SK-N-SH treated with all-trans-retinoic acid at 6 μM for 48 hours (cell line): ENCODE results near the gene CHID1.

Source experiments
- ATAC-seq: fragments of 200-7000 bp; cut with Tn5 transposase; 3 replicates; pipeline ENCODE4 v1.9.1; 2020; ENCODE audit warnings: mild to moderate bottlenecking, moderate library complexity
- ARNTL ChIP-seq: fragments of 450-650 bp; formaldehyde crosslinking; IDR thresholded peaks from 2 replicates; pipeline ENCODE4 v1.5.0; 2020; ENCODE audit warnings: low read depth, mild to moderate bottlenecking, moderate library complexity, borderline replicate concordance
- BACH2 ChIP-seq: fragments of 250-450 bp; sonication (Bioruptor Pico); IDR thresholded peaks from 2 replicates; pipeline ENCODE4 v1.9.0; 2021; ENCODE audit warnings: mild to moderate bottlenecking, borderline replicate concordance
- CREB5 ChIP-seq: fragments of 250-450 bp; sonication (Bioruptor Pico); IDR thresholded peaks from 2 replicates; pipeline ENCODE4 v1.5.1; 2020; ENCODE audit warnings: low read depth, mild to moderate bottlenecking, moderate library complexity
- CSDC2 ChIP-seq: fragments of 250-450 bp; sonication (Bioruptor Pico); IDR thresholded peaks from 2 replicates; pipeline ENCODE4 v1.5.0; 2020; ENCODE audit warnings: mild to moderate bottlenecking, moderate library complexity
- ESRRG ChIP-seq: fragments of 250-450 bp; sonication (Bioruptor Pico); IDR thresholded peaks from 2 replicates; pipeline ENCODE4 v1.6.1; 2021; ENCODE audit warnings: mild to moderate bottlenecking
- GLIS3 ChIP-seq: fragments of 250-450 bp; sonication (Bioruptor Pico); IDR thresholded peaks from 2 replicates; pipeline ENCODE4 v1.5.0; 2020; ENCODE audit warnings: mild to moderate bottlenecking, moderate library complexity
- ISL1 ChIP-seq: fragments of 250-450 bp; sonication (Bioruptor Pico); IDR thresholded peaks from 2 replicates; pipeline ENCODE4 v2.1.2; 2022; ENCODE audit warnings: mild to moderate bottlenecking, moderate library complexity
- OSR1 ChIP-seq: fragments of 250-450 bp; sonication (Bioruptor Pico); IDR thresholded peaks from 2 replicates; pipeline ENCODE4 v1.8.0; 2022; ENCODE audit warnings: moderate library complexity, mild to moderate bottlenecking, inconsistent platforms
- PATZ1 ChIP-seq: fragments of 250-450 bp; sonication (Bioruptor Pico); IDR thresholded peaks from 2 replicates; pipeline ENCODE4 v1.8.0; 2020; ENCODE audit warnings: mild to moderate bottlenecking, moderate library complexity, borderline replicate concordance
- POU6F1 ChIP-seq: fragments of 250-450 bp; sonication (Bioruptor Pico); IDR thresholded peaks from 2 replicates; pipeline ENCODE4 v1.8.0; 2021; ENCODE audit warnings: low read depth, mild to moderate bottlenecking, moderate library complexity, borderline replicate concordance
- PPARA ChIP-seq: fragments of 250-450 bp; sonication (Bioruptor Pico); IDR thresholded peaks from 2 replicates; pipeline ENCODE4 v1.5.0; 2020; ENCODE audit warnings: mild to moderate bottlenecking, borderline replicate concordance
- RARB ChIP-seq: fragments of 250-450 bp; sonication (Bioruptor Pico); IDR thresholded peaks from 2 replicates; pipeline ENCODE4 v1.8.0; 2021; ENCODE audit warnings: mild to moderate bottlenecking, moderate library complexity
- SNAI2 ChIP-seq: fragments of 250-450 bp; sonication (Bioruptor Pico); IDR thresholded peaks from 2 replicates; pipeline ENCODE4 v1.5.0; 2020; ENCODE audit warnings: mild to moderate bottlenecking, moderate library complexity
- TCF4 ChIP-seq: fragments of 250-450 bp; sonication (Bioruptor Pico); IDR thresholded peaks from 2 replicates; pipeline ENCODE4 v1.8.0; 2021; ENCODE audit warnings: mild to moderate bottlenecking, moderate library complexity, borderline replicate concordance
- TOX ChIP-seq: fragments of 250-450 bp; sonication (Bioruptor Pico); IDR thresholded peaks from 2 replicates; pipeline ENCODE4 v1.8.0; 2021; ENCODE audit warnings: mild to moderate bottlenecking, moderate library complexity, borderline replicate concordance
- TSHZ2 ChIP-seq: fragments of 250-450 bp; sonication (Bioruptor Pico); IDR thresholded peaks from 2 replicates; pipeline ENCODE4 v1.5.0; 2020; ENCODE audit warnings: mild to moderate bottlenecking, moderate library complexity
- ZC3H10 ChIP-seq: fragments of 250-450 bp; sonication (Bioruptor Pico); IDR thresholded peaks from 2 replicates; pipeline ENCODE4 v1.5.1; 2021; ENCODE audit warnings: mild to moderate bottlenecking, moderate library complexity
- ZFP3 ChIP-seq: fragments of 250-450 bp; sonication (Bioruptor Pico); IDR thresholded peaks from 2 replicates; pipeline ENCODE4 v1.5.0; 2020; ENCODE audit warnings: mild to moderate bottlenecking, moderate library complexity
- ZFP30 ChIP-seq: fragments of 450-650 bp; formaldehyde crosslinking; IDR thresholded peaks from 2 replicates; pipeline ENCODE4 v1.5.0; 2022; ENCODE audit warnings: mild to moderate bottlenecking, moderate library complexity
- ZNF565 ChIP-seq: fragments of 450-650 bp; formaldehyde crosslinking; conservative IDR thresholded peaks from 2 replicates; pipeline ENCODE4 v1.5.0; 2020; ENCODE audit warnings: low read depth, mild to moderate bottlenecking, moderate library complexity
- ZNF70 ChIP-seq: fragments of 450-650 bp; formaldehyde crosslinking; IDR thresholded peaks from 2 replicates; pipeline ENCODE4 v1.5.0; 2020; ENCODE audit warnings: mild to moderate bottlenecking, moderate library complexity
- ZNF8 ChIP-seq: fragments of 450-650 bp; formaldehyde crosslinking; IDR thresholded peaks from 2 replicates; pipeline ENCODE4 v1.5.0; 2020; ENCODE audit warnings: mild to moderate bottlenecking, moderate library complexity

The CHID1 gene

GRCh38 chr11:829176-829846, 81.3 kb downstream of the CHID1 start:
- no peak for TF ChIP-seq RARB
- no peak for TF ChIP-seq ZNF70 (CRISPR knock-in tag)
- no peak for TF ChIP-seq ZNF8 (CRISPR knock-in tag)
- TF ChIP-seq CREB5 (CRISPR knock-in tag): no peak
- TF ChIP-seq SNAI2 (CRISPR knock-in tag): no peak
- no peak for TF ChIP-seq BACH2 (CRISPR knock-in tag)
- no peak for TF ChIP-seq ZFP30 (CRISPR knock-in tag)
- TF ChIP-seq CSDC2: no peak
- no peak for TF ChIP-seq ZC3H10 (CRISPR knock-in tag)
- no peak for TF ChIP-seq TOX
- no peak for TF ChIP-seq PATZ1 (CRISPR knock-in tag)
- TF ChIP-seq PPARA: no peak
- no peak for TF ChIP-seq ARNTL (CRISPR knock-in tag)
- no peak for TF ChIP-seq OSR1 (CRISPR knock-in tag)
- TF ChIP-seq GLIS3: no peak
- no peak for TF ChIP-seq TCF4 (CRISPR knock-in tag)
- no peak for TF ChIP-seq ISL1 (CRISPR knock-in tag)
- no peak for TF ChIP-seq TSHZ2 (CRISPR knock-in tag)
- no peak for TF ChIP-seq ESRRG (CRISPR knock-in tag)
- no peak for TF ChIP-seq ZFP3 (CRISPR knock-in tag)
- ATAC-seq: no peak

- no peak for ATAC-seq
- TF ChIP-seq PATZ1 (CRISPR knock-in tag): no peak
- no peak for TF ChIP-seq ZFP30 (CRISPR knock-in tag)
- TF ChIP-seq POU6F1 (CRISPR knock-in tag): no peak
- no peak for TF ChIP-seq ESRRG (CRISPR knock-in tag)
- TF ChIP-seq OSR1 (CRISPR knock-in tag): no peak
- no peak for TF ChIP-seq ZNF8 (CRISPR knock-in tag)
- no peak for TF ChIP-seq GLIS3
- no peak for TF ChIP-seq ZFP3 (CRISPR knock-in tag)
- TF ChIP-seq CSDC2: no peak
- no peak for TF ChIP-seq ZNF565 (CRISPR knock-in tag)
- no peak for TF ChIP-seq SNAI2 (CRISPR knock-in tag)
- TF ChIP-seq, all 23 proteins: peak for 0
Observed at GRCh38 chr11:828506-829175, 82.0 kb downstream of the CHID1 start.
